K562 (cell line): ENCODE results near the gene GRIK1. TPM values are rescaled to one million over a fixed set of nuclear protein-coding genes. Genes with fewer than 3 reads are reported as not detected.
A peak's percentile ranks its signal among the peaks of the same experiment; 100 is the strongest.

Experiments used
- ATF1 ChIP-seq, 2 experiments: fragments of 450-650 bp in 1 of 2; IDR thresholded peaks; 2 replicates each; pipeline ENCODE4 v1.6.1; 2016; ENCODE audit warnings: missing compliant biosample characterization in 1 of 2, missing genetic modification characterization in 1 of 2
- CREBBP ChIP-seq: IDR thresholded peaks from one replicate; pipeline ENCODE4 v1.6.1; 2012; ENCODE audit warnings: low read depth, mild to moderate bottlenecking, control low read depth, inconsistent platforms, low read length
- EGR1 ChIP-seq: fragments of 450-650 bp; conservative IDR thresholded peaks from 2 replicates; pipeline ENCODE4 v1.6.1; 2017; ENCODE audit warnings: mild to moderate bottlenecking
- HES1 ChIP-seq: fragments of 450-650 bp; IDR thresholded peaks from 2 replicates; pipeline ENCODE4 v1.6.1; 2016; ENCODE audit warnings: low read depth, mild to moderate bottlenecking, moderate library complexity
- HMBOX1 ChIP-seq: sonication (generic); IDR thresholded peaks from 2 replicates; pipeline ENCODE4 v1.6.1; 2016
- MCM7 ChIP-seq, 2 experiments: fragments of 450-650 bp; IDR thresholded peaks; 2 replicates each; pipeline ENCODE4 v1.6.1; 2016 to 2018
- MNT ChIP-seq, 2 experiments: fragments of 450-650 bp; conservative IDR thresholded peaks; 2 replicates each; pipeline ENCODE4 v1.6.1; 2017; ENCODE audit warnings: mild to moderate bottlenecking in 2 of 2, moderate library complexity in 2 of 2
- NCOR1 ChIP-seq: fragments of 450-650 bp; IDR thresholded peaks from 2 replicates; pipeline ENCODE4 v1.6.1; 2016; ENCODE audit warnings: mild to moderate bottlenecking, moderate library complexity
- REST ChIP-seq, 2 experiments: fragments of 450-650 bp; formaldehyde crosslinking in 1 of 2; IDR thresholded peaks; 2 replicates each; pipeline versions ENCODE4 v1.4.0 to v1.6.1; 2014 to 2020; ENCODE audit warnings: mild to moderate bottlenecking in 2 of 2, borderline replicate concordance in 1 of 2, low read depth in 1 of 2
- SMAD4 ChIP-seq: fragments of 250-450 bp; sonication (Bioruptor Pico); conservative IDR thresholded peaks from 2 replicates; pipeline ENCODE4 v1.8.0; 2021; ENCODE audit warnings: inconsistent platforms, mild to moderate bottlenecking, moderate library complexity
- SMARCA4 ChIP-seq: fragments of 450-650 bp; IDR thresholded peaks from 2 replicates; pipeline ENCODE4 v1.6.1; 2016
- TFAP4 ChIP-seq: sonication (generic); formaldehyde crosslinking; IDR thresholded peaks from 2 replicates; pipeline ENCODE4 v1.8.0; 2022; ENCODE audit warnings: missing genetic modification reagents, mild to moderate bottlenecking, moderate library complexity, borderline replicate concordance
- ZNF263 ChIP-seq: sonication (generic); formaldehyde crosslinking; IDR thresholded peaks from 2 replicates; pipeline ENCODE4 v1.8.0; 2022; ENCODE audit warnings: mild to moderate bottlenecking, missing genetic modification reagents, borderline replicate concordance
- ZNF766 ChIP-seq: fragments of 200-800 bp; sonication (Bioruptor generic); conservative IDR thresholded peaks from 2 replicates; pipeline ENCODE4 v1.6.1; 2016; ENCODE audit warnings: missing genetic modification characterization, missing compliant biosample characterization
- polyA plus RNA-seq, 8 experiments: library from polyadenylated mRNA; depleted of rRNA in 4 of 8; stranded (reverse) in 5 of 8; unstranded in 3 of 8; fragments of >200 nt; fragmentation: Nextera tagmentation in 2 of 8; fragmentation: Illumina TruSeq in 1 of 8; extraction: Ambion mirVana in 2 of 8; extraction: Trizol in 1 of 8; gene quantifications; 2 replicates each; pipeline versions ENCODE4 v1.2.1 to v1.2.3, GENCODE V29; 2011 to 2014; ENCODE audit warnings: inconsistent platforms in 1 of 8, missing spikeins in 1 of 8
- total RNA-seq, 7 experiments: library from RNA; depleted of rRNA in 6 of 7; stranded (reverse); fragments of >200 nt in 6 of 7; fragmentation: Illumina TruSeq in 2 of 7; extraction: Trizol in 2 of 7; gene quantifications; 2 replicates each; pipeline versions ENCODE4 v1.2.1 to v1.2.3, GENCODE V29; 2011 to 2021; ENCODE audit warnings: low replicate concordance in 1 of 7

Gene GRIK1
- total and polyA plus RNA-seq, 9 of the 15 experiments (the other 6 are each of a cell fraction or from before 2014, with no cell fraction given) = 0.17 to 2.8 (median 0.53) TPM

GRCh38 chr21:29649406-29649814, 290.4 kb downstream of the GRIK1 start (continued):
- TF ChIP-seq SMARCA4 (peak; percentile 95), MCM7 (IDR thresholded peaks at IDR 0.05) (no peak), SMAD4 (CRISPR knock-in tag) (peak; percentile 92), TFAP4 (CRISPR knock-in tag) (peak; percentile 94), CREBBP (no peak), EGR1 (no peak), ZNF263 (CRISPR knock-in tag) (no peak), NCOR1 (peak; percentile 92), HES1 (peak; percentile 93), REST (IDR thresholded peaks at IDR 0.05; ENCODE audit: borderline replicate concordance) (peak; percentile 32; the same call in 1 of the 2 replicates), REST (CRISPR knock-in tag; IDR thresholded peaks at IDR 0.05; ENCODE audit: low read depth) (no peak), ATF1 (CRISPR knock-in tag; IDR thresholded peaks at IDR 0.05) (no peak), ATF1 (tag; IDR thresholded peaks at IDR 0.05) (peak; percentile 73), MNT (conservative IDR thresholded peaks at IDR 0.05) (peak in 1 of 2 experiments; percentile 58; a peak in 1 of 4 replicates), ZNF766 (CRISPR knock-in tag) (peak; percentile 16; the same call in 1 of the 2 replicates), HMBOX1 (peak; percentile 77)
